Measurements from ENCODE around the gene OR2H2. TPM values are rescaled to one million over a fixed set of nuclear protein-coding genes. Genes with fewer than 3 reads are reported as not detected.

The OR2H2 gene
- total RNA-seq, 1 donor from 2014 or later, result not detected

GRCh38 chr6:29591677-29592076 lies 6.8 kb downstream of the OR2H2 start:
- DNase-seq (ENCODE audit: low read depth), result no peak

GRCh38 chr6:29593199-29593855 lies 8.4 kb downstream of the OR2H2 start:
- DNase-seq (ENCODE audit: low read depth), result no peak

GRCh38 chr6:29596381-29596900 lies 11.5 kb downstream of the OR2H2 start:
- DNase-seq (ENCODE audit: low read depth), result no peak

- DNase-seq (ENCODE audit: low read depth), result no peak
Observed at GRCh38 chr6:29597184-29597583, 12.3 kb downstream of the OR2H2 start.

GRCh38 chr6:29598172-29598747 lies 13.3 kb downstream of the OR2H2 start:
- no peak for DNase-seq (ENCODE audit: low read depth)

GRCh38 chr6:29602564-29603361 lies 17.8 kb downstream of the OR2H2 start:
- no peak for DNase-seq (ENCODE audit: low read depth)

GRCh38 chr6:29603456-29603855 lies 18.5 kb downstream of the OR2H2 start:
- no peak for DNase-seq (ENCODE audit: low read depth)

DNA sequence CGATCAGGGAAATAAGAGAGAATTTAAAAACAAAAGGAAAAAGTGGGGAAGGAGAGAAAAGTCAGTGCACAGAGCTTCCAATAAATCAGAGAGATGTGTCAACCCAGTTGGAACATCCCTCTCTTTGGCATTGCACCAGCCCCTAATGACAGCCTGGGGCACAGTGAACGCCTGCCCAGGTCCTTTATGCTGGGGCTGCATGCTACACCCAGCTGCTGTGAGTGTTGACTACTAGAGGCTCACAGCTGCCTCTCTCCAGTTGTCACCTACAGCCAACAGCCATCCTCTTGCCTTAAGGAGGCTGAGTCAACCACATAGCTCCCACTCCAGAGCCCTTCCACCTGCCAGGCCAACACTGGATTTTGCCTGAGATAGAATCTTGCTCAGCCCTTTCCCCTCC lies 19.0 kb downstream of the OR2H2 start:
- DNase-seq (ENCODE audit: low read depth), result no peak

GRCh38 chr6:29608131-29608530 lies 23.2 kb downstream of the OR2H2 start:
- DNase-seq (ENCODE audit: low read depth), result no peak

DNA sequence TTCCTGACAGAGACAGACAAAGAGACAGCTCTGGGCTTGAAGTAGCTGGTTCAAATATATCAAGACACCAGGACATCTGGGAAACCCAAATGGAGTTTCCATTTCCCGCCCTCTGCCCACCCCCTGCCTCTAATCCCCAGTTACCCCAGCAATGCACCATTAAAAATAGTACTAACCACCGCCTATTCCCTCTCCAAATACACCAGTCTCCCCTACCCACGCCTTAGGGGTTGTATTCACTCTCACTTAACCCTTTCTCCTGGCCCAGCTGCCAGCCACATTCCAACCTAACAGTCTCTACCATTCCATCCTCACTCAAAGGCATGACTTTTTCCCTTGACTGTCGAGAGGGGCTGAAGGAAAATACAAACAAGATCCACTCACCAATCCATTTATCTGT lies 25.6 kb downstream of the OR2H2 start:
- DNase-seq (ENCODE audit: low read depth), result no peak

DNA sequence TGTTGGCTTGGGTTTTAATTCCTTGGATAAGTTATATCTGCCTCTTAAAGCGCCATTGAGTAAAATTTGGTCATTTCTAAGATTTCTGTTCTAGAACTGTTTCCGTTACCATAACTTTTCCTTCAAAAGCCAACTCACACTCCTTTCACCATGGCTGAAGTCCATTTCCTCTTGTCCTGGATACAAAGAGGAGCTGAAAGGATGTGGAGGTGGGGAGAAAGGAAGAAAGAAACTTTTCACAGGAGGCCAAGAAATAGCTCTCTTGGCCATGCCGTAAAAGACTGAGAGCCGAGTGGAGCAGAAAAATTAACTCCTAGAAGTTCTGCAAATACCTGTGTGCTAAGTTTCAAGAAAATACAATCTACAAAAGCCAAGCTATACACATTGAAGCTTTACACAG lies 26.5 kb downstream of the OR2H2 start:
- DNase-seq (ENCODE audit: low read depth), result no peak

- no peak for DNase-seq (ENCODE audit: low read depth)
Observed at GRCh38 chr6:29617782-29618554, 33.0 kb downstream of the OR2H2 start.

DNA sequence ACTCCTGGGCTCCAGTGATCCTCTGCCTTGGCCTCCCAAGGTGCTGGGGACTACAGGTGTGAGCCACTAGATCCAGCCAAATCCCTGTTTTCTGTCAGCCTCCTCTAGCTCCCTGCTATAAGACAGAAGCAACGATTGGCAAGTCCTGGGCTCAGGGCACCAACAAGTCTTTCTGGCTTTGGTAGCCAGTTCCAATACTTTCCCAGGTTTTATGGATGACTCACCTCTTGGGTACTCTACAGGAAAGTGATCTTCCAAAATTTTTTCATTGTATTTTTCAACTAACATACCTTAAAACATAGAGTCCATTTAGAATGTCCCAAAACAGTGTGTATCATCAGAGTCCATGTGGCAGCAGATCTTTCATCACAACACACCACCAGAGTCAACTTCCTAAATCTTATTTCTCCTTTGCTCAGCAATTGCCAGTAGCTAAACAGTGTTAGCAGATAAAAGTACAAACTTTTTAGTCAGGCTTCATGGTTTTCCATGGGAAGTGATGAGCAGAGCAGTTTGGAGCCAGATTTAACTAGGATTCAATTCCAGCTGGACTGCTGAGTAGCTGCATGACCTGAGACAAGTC lies 34.7 kb downstream of the OR2H2 start:
- no peak for DNase-seq (ENCODE audit: low read depth)

DNA sequence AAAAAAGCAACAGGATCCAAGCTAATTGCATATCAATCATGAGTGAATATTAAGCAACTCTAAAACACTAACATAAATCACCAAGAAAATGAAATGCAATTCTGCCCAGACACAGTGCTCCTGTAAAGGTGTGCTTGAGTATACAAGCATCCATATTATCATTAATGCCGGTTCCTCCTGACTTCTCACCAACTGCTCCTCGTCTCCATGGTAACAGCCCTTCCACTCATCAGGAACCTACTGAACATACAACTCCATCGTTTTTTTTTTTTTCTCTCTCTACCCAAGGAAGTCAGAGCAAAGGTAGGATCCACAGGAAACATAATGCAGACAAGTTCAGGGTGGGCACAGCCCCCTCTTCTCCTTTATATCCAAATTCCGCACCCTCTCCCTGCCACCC lies 35.7 kb downstream of the OR2H2 start:
- no peak for DNase-seq (ENCODE audit: low read depth)

- DNase-seq (ENCODE audit: low read depth), result no peak
Observed at GRCh38 chr6:29624520-29624961, 39.6 kb downstream of the OR2H2 start.

DNA sequence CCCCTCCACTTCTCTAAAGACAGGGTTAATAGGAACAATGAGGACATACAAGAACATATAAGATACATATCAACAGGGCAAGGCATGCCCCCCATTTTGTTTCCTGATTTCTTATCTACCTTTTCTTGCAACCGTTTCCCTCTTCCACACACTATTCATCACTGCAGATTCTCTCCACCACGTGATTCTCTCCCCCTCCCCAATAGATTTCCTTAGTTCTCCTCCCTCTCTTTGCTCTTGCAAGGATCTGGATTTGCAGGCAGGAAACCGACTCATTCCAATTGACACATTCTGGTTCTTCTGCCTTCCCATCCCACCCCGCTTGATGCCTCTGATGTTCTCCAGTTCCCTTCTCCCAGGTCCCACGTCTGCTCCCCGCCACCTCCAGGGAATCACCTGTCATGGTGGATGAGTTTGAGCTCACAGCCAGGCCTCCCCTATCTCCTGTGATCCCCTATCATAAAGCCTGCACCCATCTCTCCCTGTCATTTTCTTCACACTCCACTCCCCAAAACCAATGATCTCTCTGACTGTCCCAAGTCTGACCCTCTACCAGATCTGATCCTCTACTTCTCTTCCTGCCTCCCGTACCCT lies 40.5 kb downstream of the OR2H2 start:
- no peak for DNase-seq (ENCODE audit: low read depth)

DNA sequence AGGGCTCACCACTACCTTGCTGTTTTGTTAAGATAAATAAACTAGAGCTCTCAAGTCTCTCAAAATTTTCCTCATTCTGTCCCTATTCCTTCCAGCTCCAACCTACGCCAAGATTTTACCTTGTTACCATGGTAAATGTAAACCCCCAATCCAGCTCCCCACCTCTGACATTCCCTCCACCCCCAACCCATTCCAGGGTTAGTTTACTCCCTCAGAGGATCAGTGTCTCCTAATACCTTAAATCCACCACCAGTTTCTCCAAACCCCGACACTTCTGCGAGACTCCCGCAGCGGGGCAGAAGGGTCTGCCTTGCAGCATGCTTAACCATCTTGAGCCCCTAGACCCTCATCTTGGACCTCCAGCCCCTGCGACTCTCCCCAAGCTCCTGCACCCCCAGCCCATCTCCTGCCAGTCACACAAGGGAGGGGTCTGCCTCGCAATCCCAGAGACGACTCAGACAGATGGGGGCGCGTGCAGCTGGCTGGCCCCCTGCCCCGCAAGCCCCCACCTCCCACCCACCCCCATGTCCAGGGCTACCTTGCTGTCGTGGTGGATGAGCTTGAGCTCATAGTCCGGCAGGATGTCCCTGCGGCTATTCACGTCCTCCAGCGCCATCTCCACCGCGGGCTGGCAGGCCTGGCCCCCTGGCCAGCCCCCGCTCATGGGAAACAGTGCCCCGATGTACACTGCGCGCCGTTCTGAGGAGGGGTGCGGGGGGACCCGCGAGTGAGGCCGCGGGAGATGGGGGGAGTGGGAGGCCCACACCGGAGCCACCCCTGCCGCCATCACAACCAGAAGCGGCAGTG lies 42.2 kb downstream of the OR2H2 start:
- DNase-seq (ENCODE audit: low read depth), result no peak

DNA sequence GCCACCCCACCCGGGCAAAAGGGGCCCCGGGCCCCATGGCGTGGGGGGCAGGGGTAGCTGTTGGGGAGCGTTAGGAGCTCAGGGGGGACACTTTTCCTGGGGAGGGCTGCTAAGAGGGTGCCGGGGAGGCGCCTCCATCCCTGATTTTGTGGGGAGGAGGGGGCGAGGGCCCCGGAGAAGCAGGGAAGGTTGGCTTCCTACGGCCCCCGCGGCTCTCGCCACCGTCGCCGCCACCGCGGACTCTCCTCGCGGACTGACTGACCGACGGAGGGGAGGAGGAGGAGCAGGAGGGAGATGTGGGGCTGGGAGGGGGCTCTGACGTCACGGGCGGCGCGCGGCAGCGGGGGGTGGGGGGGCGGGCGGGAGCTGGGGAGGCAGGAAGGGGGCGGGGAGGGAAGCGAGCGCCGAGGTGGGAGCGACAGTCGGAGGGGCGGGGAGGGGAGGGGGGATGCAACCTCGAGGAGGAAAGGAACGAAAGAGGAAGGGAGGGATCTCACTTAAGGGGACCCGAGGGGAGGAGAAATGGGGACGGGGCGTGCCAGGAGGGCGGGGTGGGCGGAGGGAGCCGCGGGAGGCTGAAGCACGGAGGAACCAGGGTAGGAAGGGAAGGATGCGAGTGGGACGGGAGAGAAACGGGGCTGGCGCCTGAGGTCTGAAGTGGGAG lies 43.0 kb downstream of the OR2H2 start:
- DNase-seq (ENCODE audit: low read depth), result peak; percentile 28

DNA sequence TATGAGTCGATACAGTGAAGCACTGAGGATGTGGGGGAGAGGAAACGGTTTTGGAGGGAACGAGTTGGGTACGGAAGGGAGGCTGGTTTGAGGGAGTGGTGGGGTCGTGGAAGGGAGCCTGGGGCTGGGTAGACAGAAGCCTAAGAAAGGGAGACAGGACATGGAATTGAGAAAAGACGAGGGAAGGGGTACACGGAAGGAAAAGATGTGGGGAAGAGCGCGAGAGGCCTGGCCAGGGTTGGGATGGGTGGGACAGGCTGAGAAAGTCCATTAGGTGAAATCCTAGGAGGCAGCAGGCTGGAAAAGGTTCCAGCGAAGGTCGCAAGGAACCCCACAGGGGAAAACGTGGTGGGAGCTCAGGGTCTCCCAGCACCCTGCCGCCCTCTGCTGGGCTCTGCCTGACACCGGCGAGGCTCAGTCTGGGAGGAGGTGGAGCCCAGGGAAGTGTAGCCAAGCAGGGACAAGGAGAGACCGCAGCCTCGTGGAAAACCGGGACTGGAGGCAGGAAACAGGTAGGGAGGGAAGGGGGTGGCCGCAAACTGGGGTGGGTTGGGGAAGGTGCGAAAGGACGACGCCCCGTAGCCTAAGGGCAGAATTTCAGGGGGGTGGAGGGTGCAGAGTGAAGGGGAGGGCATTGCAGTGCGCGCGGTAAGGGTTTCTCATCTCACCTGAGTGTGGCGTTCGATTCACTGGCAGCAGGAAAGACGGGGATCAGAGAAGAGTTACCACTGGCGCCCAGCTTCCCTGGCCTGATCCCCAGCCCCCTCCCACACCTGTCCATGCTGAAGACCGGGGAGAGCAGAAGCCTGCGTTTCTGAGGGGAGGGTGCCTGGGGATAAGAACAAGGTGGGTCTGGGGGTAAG lies 43.7 kb downstream of the OR2H2 start:
- DNase-seq (ENCODE audit: low read depth), result peak; percentile 61
